ENCODE results near the gene PAK5.

DNA sequence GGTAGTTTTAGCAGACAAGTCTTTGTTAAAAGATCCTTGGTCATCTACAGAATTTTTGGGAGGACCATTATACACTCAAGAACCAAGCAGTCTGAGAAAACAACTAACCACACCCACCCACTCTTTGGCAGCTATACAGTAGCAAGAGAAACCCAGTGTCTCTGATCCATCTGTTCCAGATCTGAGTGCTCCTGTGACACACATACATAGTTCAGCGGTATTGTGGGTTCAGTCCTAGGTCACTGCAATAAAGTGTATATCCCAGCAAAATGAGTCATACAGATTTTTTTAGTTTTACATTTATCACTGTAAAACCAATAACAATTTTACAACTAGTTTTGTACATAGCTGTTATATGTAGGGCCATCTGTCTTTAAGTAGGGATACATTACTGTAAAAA, 47.4 kb upstream of the PAK5 start:
- TF ChIP-seq CTCF (optimal IDR thresholded peaks at IDR 0.05 in 1 of 3, IDR thresholded peaks at IDR 0.05 in 1 of 3, conservative IDR thresholded peaks at IDR 0.05 in 1 of 3; ENCODE audit: extremely low read depth in 1 of 3, insufficient read depth in 2 of 3, low read length in 3 of 3) (no peak), EZH2 (IDR thresholded peaks at IDR 0.05; ENCODE audit: low read length) (no peak)
